Stimulated activated CD4-positive, alpha-beta T cell treated with anti-CD3 and anti-CD28 coated beads, Interleukin-12 subunit alpha, Interleukin-12 subunit beta, amount 100 ng/mL, for 24 hours (primary cell): ENCODE measurements around the gene ADCY6.

Experiments
- DNase-seq, 2 experiments: peaks; one replicate each; pipeline ENCODE4 v3.0.0-alpha.2; 2020; ENCODE audit warnings: low read depth in 2 of 2

ADCY6 gene

DNA sequence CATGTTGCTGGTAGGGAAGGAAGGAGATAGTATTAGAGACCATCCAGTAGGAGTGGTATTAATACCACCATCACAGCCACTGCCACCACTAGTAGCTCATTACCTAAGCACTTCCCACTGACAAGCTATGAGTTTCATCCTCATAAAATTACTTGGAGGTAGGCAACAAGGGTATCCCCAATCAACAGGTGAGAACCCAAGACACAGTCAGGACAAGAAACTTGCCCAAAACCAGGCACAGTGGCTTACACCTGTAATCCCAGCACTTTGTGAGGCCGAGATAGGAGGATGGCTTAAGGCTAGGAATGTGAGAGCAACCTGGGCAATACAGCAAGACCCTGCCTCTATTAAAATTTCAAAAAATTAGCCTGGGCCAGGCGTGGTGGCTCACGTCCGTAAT, 5.5 kb downstream of the ADCY6 start:
- DNase-seq = no peak

DNA sequence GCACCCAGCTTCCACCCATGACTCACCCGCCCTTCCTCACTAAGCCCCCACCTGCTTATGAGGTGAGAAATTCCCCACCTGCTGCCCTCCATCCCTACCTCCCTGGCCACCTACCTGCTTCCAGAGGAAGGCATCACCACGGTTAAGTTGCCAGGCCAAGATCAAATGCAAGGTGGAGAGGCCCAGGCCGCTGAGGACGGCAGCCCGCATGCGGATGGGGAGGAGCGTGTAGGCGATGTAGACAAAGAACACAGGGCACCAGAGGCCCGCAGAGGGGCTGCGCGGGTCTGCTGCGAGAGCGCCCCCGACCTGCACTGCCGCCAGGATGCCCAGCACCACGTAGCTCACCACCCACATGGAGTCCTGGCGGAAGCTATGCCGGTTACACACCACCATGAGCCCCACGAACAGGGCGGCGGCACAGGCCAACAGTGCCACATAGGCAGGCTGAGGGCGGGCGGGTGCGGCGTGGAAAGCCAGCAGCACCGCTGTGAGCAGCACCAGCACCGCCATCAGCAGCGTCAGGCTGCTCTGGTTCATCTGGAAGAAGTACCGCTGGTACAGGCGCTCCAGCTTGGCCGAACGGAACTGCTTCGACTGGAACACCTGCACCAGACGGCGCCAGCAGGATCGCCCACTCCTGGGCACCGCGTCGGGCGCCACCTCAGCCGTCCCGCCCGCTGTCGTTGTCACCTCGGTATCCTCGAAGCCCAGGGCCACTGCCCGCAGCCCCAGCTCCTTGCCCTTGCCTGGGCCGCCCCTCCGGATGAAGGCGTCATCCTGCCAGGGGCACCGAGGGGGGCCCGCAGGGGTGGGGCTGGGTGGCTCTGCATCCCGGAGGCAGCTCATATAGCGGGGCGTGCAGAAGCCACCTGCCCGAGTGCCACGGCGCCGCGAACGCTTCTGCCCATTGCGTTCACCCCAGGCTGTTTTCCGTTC, 6.2 kb downstream of the ADCY6 start:
- no peak for DNase-seq

DNA sequence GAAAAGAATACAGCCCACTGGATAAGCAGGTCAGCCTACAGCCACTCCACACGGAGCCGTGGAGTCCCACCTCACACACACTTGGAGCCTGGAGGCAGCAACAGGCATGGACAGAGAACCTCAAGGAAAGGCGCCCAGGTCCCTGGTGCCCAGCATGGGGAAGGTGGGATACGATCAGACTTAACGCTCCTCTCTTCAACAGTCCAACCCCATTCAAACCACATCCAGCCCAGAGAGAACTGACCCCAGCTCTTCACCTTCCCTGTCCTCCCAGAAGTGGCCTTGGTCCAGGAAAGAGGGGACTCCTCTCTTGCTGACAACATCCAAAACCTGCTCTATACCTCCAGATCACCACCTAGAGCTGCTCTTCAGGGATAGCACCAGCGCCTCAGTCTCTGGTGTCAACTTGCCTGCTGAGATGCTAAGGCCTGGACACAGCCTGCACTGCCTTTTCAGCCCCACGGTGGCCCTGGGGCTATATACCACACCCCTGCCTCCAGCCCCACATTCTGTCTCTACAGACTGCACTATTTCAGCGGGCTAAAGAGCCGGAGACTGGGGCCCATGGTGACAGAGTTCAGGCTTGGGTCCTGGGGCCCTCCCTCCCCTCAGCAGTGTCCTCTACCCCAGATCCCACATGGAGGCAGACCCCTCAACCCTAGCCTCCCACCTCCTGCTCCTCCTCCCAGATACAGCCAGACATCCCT, 7.0 kb downstream of the ADCY6 start:
- no peak for DNase-seq

DNA sequence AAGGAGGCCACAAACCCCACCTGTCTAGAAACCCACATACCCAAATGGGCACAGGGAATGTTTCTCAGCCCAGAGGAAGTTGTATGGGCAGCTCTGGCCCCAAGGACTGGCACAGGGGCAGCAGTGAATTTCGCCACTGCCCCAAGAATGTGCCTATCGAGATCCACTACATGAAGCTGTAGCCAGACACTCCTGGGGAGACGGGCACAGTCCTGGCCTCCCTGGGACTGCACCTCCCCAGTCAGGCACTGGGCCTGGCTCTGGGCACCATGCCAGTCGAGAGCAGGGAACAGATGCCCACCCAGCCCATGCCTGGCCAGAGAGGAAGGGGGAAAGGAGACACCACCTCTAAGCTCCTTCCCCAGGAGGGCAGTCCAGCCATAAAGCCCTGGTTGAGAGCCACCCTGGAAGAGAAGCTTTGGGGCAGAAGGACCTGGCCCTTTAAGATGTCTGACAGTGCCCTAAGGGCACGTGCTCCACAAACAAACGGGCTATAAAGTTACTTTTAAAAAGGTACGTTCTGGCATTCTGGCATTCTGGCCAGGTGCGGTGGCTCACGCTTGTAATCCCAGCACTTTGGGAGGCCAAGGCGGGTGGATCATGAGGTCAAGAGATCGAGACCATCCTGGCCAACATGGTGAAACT, 8.4 kb downstream of the ADCY6 start:
- no peak for DNase-seq

DNA sequence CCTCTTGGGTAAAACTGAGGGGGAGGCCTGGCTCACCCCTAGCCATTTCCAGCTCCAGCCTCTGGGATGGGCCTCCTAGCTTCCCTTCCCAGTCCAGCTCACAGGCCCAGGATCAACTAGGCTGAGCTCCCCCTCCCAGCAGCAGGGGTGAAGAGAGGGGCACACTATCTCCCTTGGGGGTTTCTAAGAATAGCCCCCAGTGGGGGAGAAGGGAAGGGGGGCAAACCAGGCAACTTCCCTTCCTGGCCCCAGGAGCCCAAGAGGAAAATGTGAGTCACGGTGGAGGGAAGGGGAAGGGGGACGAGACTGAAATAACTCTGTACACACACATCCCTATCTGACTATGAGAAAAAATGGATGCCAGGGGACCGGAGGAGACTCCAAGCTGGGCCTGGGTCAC, 9.0 kb downstream of the ADCY6 start:
- DNase-seq = no peak

DNA sequence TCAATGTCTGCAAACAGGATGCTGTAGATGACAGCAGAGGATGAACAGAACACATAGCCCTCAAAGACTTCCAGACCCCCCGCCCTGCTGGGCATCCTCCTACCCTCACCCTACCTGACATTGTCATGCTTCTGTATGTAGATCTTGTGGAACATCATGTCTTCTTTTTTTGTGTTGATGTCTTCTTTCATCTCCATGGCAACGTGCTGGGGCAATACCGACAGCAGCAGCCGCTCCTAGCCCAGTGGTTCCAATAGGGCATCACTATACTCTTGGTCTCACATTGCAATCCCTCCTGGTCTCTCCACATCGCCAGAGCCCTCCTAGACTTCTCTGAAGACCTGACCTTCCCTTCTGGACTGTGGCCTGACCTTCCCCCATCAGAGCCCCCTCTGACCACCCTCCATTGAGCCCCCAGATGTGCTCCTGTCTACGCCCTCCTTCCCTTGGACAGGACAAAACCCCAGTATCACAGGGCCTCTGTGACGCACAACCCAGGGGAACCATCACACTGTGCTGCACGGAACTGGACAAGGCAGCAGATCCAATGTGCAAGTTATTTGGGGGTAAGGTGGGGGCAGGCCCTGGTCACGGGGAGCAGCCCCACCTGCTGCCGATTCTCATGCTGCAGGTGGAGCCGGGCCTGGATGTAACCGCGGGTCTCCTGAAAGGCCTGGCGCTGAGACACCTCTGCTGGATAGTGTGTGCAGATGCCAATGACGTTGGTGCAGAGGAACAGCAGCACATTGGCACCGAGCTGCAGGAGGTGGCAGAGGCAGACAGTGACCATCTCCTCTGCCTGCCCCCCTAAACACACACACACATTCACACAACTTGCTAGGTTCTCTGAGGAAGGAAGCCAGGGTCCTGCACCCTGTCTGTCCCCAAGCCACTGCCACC, 11.1 kb downstream of the ADCY6 start:
- no peak for DNase-seq

DNA sequence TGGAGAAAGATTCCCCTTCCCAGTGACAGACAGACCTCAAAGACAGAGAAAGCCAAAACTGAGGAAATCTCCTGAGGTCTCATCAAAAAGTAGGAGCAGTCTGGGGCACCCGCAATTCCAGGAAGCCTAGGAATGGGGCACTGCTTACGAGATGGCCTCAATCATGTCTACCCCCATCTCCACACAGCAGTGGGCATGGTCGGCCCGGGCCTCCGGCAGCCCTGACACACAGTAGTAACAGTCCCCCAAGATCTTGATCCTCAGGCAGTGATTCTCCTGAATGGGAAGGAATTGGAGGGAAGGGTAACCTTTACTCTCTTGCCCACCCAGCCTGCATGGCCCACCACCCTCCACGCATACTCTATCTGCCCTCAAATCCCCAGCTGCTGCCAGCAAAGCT, 11.9 kb downstream of the ADCY6 start:
- DNase-seq = no peak

DNA sequence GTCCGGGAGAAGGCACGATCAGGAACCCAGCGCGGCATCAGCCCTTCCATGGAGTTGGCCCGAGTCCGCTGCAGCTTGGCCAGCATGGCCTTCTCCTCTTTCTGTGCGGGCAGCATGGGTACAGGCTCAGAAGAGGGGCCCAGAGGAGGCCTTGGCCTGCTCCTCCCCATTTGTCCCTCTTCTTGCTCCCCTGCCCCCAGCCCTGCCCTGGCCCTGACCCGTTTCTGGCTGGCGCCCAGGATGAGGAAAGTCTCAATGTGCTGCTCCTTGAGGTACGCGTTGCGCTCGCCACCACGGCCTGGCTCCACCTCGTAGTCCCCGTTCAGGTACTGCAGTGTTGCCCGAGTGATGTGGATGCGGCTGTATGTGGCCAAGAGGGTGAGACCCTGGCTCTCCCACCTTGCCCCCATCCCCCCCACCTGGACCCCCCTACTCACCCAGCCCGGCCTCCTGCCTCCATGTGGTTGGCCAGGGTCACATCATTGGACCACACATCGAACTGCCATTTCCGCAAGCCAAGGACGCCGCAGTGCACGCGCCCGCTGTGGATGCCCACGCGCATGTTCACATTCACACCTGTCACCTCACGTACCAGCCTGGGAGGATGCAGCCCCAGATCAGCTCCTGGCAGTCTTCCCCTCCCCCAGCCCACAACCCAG, 12.8 kb downstream of the ADCY6 start:
- DNase-seq = no peak

DNA sequence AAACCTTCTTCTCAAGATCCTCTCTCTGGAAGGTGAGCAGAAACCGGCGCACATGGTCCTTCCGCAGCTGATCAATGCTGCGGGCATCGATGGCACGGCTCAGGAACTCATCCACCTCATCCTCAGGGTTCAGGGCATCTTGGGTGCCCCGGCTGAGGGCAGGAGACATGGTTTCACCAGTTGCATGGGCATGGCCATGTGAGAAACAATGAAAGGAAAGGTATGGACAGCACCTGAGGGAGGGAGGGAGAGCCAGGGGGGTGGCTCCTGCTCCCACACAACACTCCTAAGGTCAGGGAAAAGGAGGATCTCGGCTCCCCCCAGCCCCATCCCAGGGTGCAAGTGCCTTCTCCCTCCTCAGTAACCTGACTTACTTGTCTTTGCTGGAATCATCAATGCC, 13.6 kb downstream of the ADCY6 start:
- no peak for DNase-seq

DNA sequence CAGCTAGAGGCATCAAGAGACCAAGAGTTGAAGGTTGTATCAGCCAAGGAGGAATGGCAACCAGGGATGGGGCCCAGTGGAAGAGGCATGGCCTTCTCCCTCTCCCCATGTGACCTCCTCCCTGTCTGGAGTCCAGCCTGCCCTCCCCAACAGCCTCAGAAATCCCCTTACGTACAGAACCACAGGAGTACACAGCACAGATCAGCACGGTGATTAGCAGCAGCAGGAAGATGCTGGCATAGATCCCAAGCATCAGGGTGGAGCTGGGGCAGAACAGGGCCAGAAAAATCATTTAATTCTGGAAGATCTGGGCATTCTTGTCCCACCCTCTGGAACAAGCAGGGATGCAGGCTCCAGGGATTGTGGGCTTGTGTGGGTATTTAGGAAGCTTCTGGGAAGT, 14.4 kb downstream of the ADCY6 start:
- DNase-seq = no peak

DNA sequence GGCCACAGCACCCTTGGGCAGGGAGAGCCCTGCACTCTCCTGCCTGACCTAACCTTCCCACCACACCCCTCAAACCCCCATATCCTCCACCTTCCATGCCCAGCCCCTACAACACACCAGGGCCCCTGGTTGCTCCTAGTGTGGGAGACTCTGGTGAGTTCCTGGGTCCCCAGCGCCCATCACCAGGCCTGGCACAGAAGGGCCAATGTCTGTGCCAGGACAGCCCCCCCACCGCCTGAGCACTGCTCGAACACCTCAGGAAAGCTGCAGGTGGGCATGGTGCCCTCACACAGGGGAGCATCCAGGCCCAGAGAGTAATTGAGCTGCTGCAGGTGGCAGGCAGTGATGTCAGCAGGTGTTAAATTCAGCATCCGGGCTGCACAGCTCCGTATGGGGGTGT, 15.2 kb downstream of the ADCY6 start:
- DNase-seq = no peak

DNA sequence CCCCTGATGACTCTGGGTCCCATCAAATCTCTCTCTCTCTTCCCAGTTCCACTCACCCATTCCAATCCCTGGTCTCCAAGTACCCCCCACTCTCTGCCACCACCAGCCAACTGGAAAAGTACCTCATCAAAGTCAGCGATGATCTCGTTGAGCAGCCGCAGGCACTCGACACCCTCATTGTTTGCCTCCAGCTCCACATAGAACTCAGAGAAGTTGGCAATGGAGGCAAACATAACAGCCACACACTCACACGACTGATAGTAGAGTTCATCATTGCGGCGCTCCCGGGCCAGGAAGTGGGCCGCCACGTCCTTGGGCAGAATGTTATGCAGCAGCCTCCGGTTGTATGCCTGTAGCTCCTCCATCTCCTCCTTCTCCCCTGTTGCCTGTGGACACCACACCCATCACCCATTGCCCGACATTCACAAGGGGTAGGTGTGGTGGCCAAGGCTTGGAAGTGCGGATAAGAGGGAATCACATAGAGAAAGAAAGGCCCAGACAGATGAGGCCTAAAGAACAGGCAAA, 17.2 kb downstream of the ADCY6 start:
- DNase-seq = no peak

DNA sequence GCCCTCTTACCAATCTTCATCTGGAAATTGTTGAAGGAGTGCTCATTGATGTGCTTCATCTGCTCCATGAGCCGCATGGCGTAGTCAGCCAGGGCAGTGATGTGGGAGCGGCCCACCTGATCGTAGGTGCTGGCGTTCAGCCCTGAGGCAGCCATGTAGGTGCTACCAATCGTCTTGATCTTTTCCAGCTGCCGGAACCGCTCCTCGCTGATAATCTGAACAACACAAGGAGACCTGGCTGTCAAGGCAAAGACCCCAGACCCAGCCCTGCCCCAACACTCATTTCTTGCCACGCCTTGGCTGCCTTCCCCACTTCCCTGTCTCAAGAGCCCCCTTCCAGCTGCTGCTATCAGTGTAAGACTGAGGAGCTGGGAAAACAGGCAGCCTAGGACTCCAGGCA, 18.1 kb downstream of the ADCY6 start:
- no peak for DNase-seq

DNA sequence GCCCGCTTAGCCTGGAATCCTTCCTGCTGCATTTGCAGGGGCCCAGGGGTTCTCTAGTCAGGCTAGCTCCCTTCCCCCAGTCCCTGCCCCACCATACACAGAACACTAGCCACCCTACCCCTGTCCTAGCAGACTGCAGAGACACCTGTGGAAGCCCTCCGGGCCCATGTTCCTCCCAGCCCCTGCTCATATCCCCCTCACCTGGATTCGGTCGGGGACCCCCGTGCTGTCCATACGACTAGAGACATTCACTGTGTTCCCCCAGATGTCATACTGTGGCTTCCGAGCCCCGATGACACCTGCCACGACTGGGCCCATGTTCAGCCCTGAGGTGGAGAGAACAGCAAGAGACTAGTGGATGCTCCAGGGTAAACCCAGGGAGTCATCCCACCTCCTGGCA, 20.2 kb downstream of the ADCY6 start:
- no peak for DNase-seq

DNA sequence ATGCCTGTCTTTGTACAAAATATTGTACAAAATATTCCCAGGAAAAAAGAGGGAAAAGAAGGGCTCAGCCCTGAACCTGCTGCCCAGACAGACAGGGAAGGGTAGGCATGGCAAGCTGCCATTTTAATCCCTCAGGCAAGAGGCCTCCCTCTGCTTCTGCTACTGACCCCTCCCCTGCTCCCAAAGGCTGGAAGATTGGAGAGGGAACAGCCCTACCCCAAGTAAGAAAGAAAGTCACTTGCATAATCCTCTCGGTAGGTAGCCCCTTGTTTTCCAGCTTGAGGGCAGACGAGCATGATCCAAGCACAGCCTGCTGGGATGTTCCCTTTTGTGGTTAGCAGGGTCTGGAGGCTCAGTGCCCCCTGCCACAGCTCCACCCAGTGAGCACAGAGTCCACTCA, 20.7 kb downstream of the ADCY6 start:
- no peak for DNase-seq

DNA sequence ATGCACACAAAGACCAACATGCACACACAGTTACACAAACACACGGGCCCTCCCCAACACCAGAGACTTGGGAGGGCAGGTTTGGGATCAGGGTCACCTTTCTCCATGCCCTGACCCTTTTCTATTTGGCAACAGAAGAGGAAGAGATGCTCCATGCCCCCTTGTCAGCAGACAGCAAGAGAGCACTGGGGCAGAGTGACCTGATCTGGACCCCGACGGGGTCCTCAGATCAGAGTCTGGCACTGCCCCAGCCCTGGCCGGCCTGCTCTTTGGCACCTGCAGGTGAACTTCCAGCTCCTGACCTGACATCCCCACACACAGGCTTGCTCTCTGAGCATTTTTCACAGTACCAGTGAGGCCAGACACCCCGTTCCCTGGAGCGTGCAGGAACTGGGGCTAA, 21.4 kb downstream of the ADCY6 start:
- no peak for DNase-seq

DNA sequence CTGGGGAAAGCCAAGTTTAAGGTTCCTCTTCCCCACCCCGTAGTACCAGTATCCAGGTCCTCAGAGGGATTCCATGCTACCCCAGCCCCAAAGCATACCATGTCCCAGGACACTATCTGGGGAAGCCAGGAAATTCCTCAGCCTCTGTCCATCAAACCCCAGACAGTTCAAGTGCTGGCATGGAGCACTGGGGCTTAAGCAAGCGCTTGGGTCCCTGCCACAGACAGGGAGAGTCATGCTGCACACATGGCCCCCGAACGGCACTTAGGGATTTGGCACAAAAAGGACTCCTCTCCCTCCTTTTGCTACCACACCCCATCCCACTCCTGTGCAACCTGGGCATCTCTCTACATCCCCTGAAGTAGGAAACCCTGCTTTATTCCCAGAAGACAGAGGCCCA, 21.8 kb downstream of the ADCY6 start:
- DNase-seq = no peak

DNA sequence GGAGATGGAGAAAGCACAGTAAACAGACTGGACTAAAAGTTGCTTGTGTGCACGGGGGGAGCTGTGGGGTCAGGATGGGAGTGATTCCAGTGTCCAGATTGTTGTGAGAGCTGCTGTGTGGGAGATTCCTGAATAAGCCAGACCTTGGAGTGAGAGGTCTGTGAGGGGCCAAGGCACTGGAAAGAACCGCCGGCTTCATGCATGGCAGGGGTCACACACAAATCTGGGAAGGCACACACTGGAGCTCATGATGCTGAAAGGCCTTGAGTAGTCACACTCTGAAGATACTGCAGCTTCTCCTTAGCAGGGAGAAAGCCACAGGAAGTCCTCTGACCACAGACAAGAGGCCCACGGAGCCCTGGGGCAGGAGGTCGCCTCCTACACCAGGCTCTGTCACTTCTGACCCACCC, 23.1 kb downstream of the ADCY6 start:
- no peak for DNase-seq

DNA sequence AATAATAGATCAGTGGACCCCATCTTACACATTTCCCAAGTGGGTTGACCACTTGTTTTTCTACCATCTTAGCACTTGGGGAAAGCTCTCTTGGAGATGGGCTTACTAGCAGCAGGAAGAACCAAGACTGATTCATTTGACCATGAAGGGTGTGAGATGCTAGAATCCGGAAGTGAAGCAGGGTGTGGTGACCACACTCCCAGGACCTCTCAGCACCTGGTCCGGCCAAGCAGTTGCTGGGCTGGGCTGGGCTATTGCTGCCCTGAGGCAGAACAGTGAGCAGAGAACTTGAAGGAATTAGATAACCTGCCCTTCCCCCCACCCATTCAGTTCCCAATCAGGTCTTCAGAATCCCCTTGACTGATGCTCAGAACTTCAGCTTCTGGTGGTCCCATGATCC, 24.4 kb downstream of the ADCY6 start:
- no peak for DNase-seq

DNA sequence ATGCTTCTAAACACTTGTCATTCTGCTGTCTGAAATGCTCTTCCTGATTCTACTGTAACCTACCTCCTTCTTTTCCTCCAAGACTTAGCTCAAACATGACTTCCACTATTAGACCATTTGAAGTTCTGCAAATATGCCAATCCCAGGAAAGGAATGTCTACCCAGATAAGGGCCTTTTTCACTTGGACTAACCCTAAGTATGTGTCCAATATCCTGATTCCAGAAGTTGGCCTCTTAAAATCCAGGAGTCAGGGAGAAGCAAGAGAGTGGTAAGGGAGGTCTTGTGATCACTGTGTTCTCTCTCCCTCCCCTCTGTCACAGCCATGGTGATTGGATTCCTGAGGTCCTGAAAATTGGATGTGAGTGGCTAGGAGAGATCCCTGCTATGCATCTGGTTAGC, 30.2 kb downstream of the ADCY6 start:
- DNase-seq = no peak

DNA sequence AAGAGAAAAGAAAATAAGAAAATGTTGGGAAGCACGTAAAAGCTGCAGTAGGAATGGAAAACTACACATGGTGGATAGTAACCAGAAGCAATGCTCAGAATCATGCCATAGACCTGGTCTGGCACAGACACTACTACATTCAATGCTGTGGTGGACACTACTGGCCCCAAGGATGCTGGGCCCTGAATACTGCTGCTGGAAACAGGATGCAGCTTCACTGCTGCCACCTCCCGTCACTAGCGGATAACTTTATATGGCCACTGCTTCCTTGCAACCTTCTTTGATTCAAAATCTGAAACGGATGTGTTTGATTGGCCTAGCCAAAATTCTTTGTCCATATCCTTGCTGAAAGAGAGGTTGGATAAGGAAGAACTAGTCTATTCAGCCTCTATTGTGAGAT, 30.7 kb downstream of the ADCY6 start:
- DNase-seq = no peak
